Breast epithelium (tissue), 3 donors: ENCODE results near the gene LYRM4.

Experiments
- POLR2A ChIP-seq: fragments of 450-650 bp; IDR thresholded peaks from one replicate; pipeline ENCODE4 v1.6.1; 2016; ENCODE audit warnings: antibody characterized with exemption, mild to moderate bottlenecking, moderate library complexity
- POLR2AphosphoS5 ChIP-seq, 3 donors: sonication (generic); formaldehyde crosslinking; IDR thresholded peaks; one replicate each; pipeline ENCODE4 v1.6.1; 2017; ENCODE audit warnings: antibody characterized with exemption in 3 of 3
- TF ChIP-seq, protein P1 (sequence below), 3 donors: fragments of 450-650 bp; IDR thresholded peaks; one replicate each; pipeline ENCODE4 v1.5.1; 2016 to 2017; ENCODE audit warnings: antibody characterized with exemption in 3 of 3, mild to moderate bottlenecking in 3 of 3, moderate library complexity in 3 of 3

DNA sequence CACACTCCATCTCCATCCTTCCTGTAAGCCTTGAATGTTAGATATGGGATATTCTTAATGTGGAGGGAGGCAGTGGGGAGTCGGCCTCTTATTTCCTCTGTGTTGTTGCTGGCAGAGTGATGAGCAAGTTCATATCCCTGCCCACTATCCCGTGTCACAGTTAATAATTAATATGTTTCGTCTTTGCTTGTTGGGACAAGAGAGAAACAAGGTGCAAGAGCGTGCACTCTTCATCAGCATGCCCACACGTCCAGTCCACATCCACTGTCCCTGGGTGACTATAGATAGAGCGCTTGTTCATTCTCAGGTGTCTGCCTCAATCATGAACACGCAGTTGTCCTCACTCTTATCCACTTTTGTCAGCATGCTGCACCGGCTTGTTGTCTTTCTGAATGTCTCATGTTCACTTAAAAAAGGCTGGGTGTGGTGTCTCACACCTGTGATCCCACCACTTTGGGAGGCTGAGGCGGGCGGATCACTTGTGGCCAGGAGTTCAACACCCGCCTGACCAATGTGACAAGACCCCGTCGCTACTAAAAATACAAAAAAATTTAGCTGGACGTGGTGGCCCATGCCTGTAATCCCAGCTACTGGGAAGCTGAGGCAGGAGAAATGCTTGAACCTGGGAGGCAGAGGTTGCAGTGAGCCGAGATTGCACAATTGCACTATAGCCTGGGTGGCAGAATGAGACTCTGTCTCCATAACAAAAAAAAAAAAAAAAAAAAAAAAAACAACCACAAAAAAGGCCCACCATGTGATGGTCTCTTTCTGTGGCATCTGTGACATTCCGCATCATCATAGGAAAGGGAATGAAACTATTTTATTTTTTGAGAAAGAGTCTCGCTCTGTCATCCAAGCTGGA is 141.4 kb downstream of the LYRM4 start:
- TF ChIP-seq POLR2A (no peak), POLR2AphosphoS5 (IDR thresholded peaks at IDR 0.05) (no peak)
- TF ChIP-seq, protein P1, sequence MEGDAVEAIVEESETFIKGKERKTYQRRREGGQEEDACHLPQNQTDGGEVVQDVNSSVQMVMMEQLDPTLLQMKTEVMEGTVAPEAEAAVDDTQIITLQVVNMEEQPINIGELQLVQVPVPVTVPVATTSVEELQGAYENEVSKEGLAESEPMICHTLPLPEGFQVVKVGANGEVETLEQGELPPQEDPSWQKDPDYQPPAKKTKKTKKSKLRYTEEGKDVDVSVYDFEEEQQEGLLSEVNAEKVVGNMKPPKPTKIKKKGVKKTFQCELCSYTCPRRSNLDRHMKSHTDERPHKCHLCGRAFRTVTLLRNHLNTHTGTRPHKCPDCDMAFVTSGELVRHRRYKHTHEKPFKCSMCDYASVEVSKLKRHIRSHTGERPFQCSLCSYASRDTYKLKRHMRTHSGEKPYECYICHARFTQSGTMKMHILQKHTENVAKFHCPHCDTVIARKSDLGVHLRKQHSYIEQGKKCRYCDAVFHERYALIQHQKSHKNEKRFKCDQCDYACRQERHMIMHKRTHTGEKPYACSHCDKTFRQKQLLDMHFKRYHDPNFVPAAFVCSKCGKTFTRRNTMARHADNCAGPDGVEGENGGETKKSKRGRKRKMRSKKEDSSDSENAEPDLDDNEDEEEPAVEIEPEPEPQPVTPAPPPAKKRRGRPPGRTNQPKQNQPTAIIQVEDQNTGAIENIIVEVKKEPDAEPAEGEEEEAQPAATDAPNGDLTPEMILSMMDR (IDR thresholded peaks at IDR 0.05), result no peak
